ENCODE data around the gene MSH3. TPM values are rescaled to one million over a fixed set of nuclear protein-coding genes. Genes with fewer than 3 reads are reported as not detected.

MSH3 gene
- polyA plus RNA-seq, 3 donors: 4.5 to 9.9 (median 8.0) TPM

- DNase-seq: no peak
- no peak overlapping the region for H3K4me2 ChIP-seq (replicated peaks; ENCODE audit: extremely low read depth, low read length, poor library complexity, severe bottlenecking)
- peaks cover 35 to 60% of the 10 kb centered on the region in 2 donors for H3K36me3 Mint-ChIP-seq
- TF ChIP-seq, protein P1, sequence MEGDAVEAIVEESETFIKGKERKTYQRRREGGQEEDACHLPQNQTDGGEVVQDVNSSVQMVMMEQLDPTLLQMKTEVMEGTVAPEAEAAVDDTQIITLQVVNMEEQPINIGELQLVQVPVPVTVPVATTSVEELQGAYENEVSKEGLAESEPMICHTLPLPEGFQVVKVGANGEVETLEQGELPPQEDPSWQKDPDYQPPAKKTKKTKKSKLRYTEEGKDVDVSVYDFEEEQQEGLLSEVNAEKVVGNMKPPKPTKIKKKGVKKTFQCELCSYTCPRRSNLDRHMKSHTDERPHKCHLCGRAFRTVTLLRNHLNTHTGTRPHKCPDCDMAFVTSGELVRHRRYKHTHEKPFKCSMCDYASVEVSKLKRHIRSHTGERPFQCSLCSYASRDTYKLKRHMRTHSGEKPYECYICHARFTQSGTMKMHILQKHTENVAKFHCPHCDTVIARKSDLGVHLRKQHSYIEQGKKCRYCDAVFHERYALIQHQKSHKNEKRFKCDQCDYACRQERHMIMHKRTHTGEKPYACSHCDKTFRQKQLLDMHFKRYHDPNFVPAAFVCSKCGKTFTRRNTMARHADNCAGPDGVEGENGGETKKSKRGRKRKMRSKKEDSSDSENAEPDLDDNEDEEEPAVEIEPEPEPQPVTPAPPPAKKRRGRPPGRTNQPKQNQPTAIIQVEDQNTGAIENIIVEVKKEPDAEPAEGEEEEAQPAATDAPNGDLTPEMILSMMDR (IDR thresholded peaks at IDR 0.05): no peak
- no peaks in the 10 kb centered on the region for H3K4me1 ChIP-seq (ENCODE audit: control insufficient read depth in 1 of 2, insufficient read depth in 2 of 2, low read length in 2 of 2)
- no peaks in the 10 kb centered on the region for H3K79me2 ChIP-seq (ENCODE audit: insufficient read depth, low read length)
- no CpG with 5 or more reads among the region's 3 CpGs for WGBS (ENCODE audit: insufficient coverage)
- no peaks in the 10 kb centered on the region for H3K9me3 Mint-ChIP-seq
- H3K9ac ChIP-seq (ENCODE audit: insufficient read depth, low read length, poor library complexity, severe bottlenecking): no peak overlapping the region
- H3K27me3 Mint-ChIP-seq (ENCODE audit: low read depth in 3 of 3): no peaks in the 10 kb centered on the region
- peaks cover 27 to 56% of the 10 kb centered on the region in 2 donors for H3K36me3 ChIP-seq (replicated peaks in 1 of 2; ENCODE audit: control insufficient read depth in 1 of 2, insufficient read depth in 2 of 2, low read length in 2 of 2)
- no peak overlapping the region for H3K4me3 Mint-ChIP-seq
- no peaks in the 10 kb centered on the region for H3K9me3 ChIP-seq (replicated peaks in 1 of 2; ENCODE audit: control insufficient read depth in 1 of 2, insufficient read depth in 1 of 2, low read length in 2 of 2)
- intact Hi-C loops (cut with micrococcal nuclease): no loop called here
- H3K27ac Mint-ChIP-seq: no peak overlapping the region
- no peaks in the 10 kb centered on the region for H4K20me1 ChIP-seq (ENCODE audit: insufficient read depth, low read length)
- no peaks in the 10 kb centered on the region for H3K4me1 Mint-ChIP-seq
- H3K27me3 ChIP-seq (ENCODE audit: control insufficient read depth in 2 of 2, insufficient read depth in 2 of 2, low read length in 2 of 2): no peaks in the 10 kb centered on the region
- H3K27ac ChIP-seq (ENCODE audit: low read depth in 1 of 2, low read length in 2 of 2): no peak overlapping the region
- no peak overlapping the region for H2AFZ ChIP-seq (ENCODE audit: insufficient read depth, low read depth, low read length, poor library complexity, severe bottlenecking)
- H3K4me3 ChIP-seq (replicated peaks in 1 of 3; ENCODE audit: low read depth in 2 of 3, low read length in 3 of 3): no peak overlapping the region
Observed at GRCh38 chr5:80696450-80696849, 42.0 kb downstream of the MSH3 start.

GRCh38 chr5:80697100-80697499 lies 42.6 kb downstream of the MSH3 start:
- no peaks in the 10 kb centered on the region for H3K4me1 Mint-ChIP-seq
- Histone ChIP-seq H3K27ac (ENCODE audit: low read depth in 1 of 2, low read length in 2 of 2) (no peak overlapping the region), H3K4me2 (replicated peaks; ENCODE audit: extremely low read depth, low read length, poor library complexity, severe bottlenecking) (no peak overlapping the region), H3K9ac (ENCODE audit: insufficient read depth, low read length, poor library complexity, severe bottlenecking) (no peak overlapping the region), H2AFZ (ENCODE audit: insufficient read depth, low read depth, low read length, poor library complexity, severe bottlenecking) (no peak overlapping the region), H3K27me3 (ENCODE audit: control insufficient read depth in 2 of 2, insufficient read depth in 2 of 2, low read length in 2 of 2) (no peaks in the 10 kb centered on the region), H3K9me3 (replicated peaks in 1 of 2; ENCODE audit: control insufficient read depth in 1 of 2, insufficient read depth in 1 of 2, low read length in 2 of 2) (no peaks in the 10 kb centered on the region), H3K4me3 (replicated peaks in 1 of 3; ENCODE audit: low read depth in 2 of 3, low read length in 3 of 3) (no peak overlapping the region), H3K36me3 (replicated peaks in 1 of 2; ENCODE audit: control insufficient read depth in 1 of 2, insufficient read depth in 2 of 2, low read length in 2 of 2) (peaks cover 29 to 61% of the 10 kb centered on the region in 2 donors), H3K79me2 (ENCODE audit: insufficient read depth, low read length) (no peaks in the 10 kb centered on the region), H3K4me1 (ENCODE audit: control insufficient read depth in 1 of 2, insufficient read depth in 2 of 2, low read length in 2 of 2) (no peaks in the 10 kb centered on the region), H4K20me1 (ENCODE audit: insufficient read depth, low read length) (no peaks in the 10 kb centered on the region)
- no peak for DNase-seq
- H3K27me3 Mint-ChIP-seq (ENCODE audit: low read depth in 3 of 3): no peaks in the 10 kb centered on the region
- no peak overlapping the region for H3K4me3 Mint-ChIP-seq
- intact Hi-C loops (cut with micrococcal nuclease): no loop called here
- TF ChIP-seq, protein P1 (IDR thresholded peaks at IDR 0.05): no peak
- WGBS (ENCODE audit: insufficient coverage): 80% methylated on average over 1 of the region's 3 CpGs
- peaks cover 41 to 67% of the 10 kb centered on the region in 2 donors for H3K36me3 Mint-ChIP-seq
- H3K27ac Mint-ChIP-seq: no peak overlapping the region
- no peaks in the 10 kb centered on the region for H3K9me3 Mint-ChIP-seq
